ENCODE data around the gene UCP1. TPM values are rescaled to one million over a fixed set of nuclear protein-coding genes. Genes with fewer than 3 reads are reported as not detected.

The UCP1 gene
- total RNA-seq = under 1 TPM in 1 of 2 donors, not detected in 1; 0.28 TPM

DNA sequence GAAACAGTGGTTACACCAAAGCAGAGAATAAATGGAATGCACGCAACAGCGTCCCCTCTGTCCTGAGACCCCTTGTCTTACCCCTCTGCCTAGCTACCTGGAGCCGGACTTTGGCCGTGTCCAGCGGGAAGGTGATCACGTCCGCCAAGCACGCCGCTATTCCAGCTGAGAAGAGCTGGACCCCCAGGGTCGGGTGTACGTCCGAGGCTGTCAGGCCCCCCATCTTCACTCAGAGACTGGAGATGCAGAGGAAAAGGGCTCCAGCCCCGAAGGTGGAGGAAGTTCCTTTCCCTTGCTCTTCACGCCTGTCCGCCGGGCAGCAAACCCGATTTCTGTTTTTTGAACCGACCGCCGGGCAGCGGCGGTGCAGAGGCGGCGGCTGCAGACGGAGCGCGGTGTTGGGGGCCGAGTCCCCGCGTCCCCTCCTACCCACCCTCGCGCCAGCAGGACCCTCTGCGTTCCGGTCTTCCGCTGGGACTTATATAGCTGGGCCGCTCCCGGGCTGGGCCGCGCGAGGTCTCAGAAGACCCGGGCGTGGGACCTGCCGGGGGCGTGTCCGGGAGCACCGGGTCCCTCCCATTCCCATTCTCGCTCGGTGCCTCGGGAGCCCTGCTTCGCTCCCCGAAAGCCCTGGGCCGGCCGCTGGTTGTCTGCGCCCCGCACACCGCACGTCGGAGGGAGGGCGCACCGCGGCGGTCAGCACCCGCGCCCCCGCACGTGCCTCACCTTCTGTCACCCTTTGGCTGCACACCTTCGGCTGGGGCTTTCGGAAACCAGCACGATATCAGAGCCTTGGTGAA is at the start of gene UCP1:
Gene UCP1, minus strand, starts transcription at position 455 of the 800 bp plus-strand sequence. Its CDS starts 232 bp downstream, at position 223.
- H3K27ac ChIP-seq = no peak within 1 kb of the TSS
- peaks cover 0 to 19% of the 10 kb centered on the region in 2 donors for H3K4me1 ChIP-seq
- peaks cover 4 to 11% of the 10 kb centered on the region in 2 donors for H3K9me3 ChIP-seq
- peak within 1 kb of the TSS; percentile 46 to 59 for H3K4me3 ChIP-seq
- H3K27me3 ChIP-seq = peaks cover 0 to 8% of the 10 kb centered on the region in 2 donors
- DNase-seq (ENCODE audit: low spot score) = no peak
- H3K36me3 ChIP-seq = no peaks in the 10 kb centered on the region
- TF ChIP-seq, protein P1, sequence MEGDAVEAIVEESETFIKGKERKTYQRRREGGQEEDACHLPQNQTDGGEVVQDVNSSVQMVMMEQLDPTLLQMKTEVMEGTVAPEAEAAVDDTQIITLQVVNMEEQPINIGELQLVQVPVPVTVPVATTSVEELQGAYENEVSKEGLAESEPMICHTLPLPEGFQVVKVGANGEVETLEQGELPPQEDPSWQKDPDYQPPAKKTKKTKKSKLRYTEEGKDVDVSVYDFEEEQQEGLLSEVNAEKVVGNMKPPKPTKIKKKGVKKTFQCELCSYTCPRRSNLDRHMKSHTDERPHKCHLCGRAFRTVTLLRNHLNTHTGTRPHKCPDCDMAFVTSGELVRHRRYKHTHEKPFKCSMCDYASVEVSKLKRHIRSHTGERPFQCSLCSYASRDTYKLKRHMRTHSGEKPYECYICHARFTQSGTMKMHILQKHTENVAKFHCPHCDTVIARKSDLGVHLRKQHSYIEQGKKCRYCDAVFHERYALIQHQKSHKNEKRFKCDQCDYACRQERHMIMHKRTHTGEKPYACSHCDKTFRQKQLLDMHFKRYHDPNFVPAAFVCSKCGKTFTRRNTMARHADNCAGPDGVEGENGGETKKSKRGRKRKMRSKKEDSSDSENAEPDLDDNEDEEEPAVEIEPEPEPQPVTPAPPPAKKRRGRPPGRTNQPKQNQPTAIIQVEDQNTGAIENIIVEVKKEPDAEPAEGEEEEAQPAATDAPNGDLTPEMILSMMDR (IDR thresholded peaks at IDR 0.05) = no peak

DNA sequence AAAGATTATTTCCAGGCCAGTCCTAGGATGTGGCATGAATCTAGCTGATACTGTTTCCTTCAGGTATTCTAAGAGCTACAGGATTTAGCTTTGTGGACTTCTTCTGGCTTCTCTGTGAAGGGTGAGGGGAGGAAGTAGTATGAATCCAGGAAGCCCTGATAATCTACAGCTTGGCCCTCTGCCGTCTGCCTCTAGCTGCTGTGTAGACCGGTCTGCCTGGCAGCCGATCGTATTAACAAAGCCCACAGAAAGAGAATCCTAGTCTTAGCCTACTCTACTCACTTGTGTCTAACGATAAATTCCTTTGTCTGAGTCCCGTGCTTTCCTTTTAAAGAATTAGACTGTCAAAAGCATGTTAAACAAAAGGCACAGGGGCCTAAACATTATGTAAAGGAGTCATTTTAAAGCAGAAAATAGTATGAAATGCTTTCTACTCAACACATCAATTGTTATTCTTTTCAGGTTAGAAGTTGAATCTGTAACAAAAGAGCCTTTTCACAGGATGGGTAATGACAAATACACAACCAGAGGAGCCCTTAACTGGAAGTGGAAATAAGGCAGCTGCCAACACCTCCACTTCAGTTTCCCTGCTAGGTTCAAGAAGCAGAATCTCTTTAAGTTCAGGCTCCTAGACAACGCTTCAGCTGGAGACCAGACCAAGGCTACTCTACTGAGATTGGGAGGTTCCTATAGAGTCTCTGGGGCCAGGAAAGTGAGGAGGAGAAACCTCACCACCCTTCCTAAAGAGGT is 48.9 kb upstream of the UCP1 start:
- TF ChIP-seq, protein P1 (IDR thresholded peaks at IDR 0.05) = no peak

DNA sequence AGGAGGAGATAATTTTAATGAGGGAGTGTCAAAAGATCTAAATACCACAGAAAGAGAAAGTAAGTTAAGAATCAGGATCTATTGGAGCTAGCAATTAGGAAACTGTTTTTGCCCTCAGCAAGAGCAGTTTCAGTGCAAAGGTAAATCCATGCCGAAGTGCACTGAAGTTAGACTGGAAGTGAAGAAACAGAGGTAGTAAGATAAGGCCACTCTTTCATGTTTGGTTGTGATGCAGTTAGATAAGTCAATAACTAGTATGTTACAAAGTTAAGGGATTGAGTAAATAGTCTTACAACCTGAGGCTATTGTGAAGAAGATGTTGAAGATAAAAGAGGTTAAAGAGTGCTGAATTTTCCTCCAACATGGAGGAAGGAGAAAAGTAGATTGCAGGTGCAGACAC is 46.7 kb upstream of the UCP1 start:
- H3K9me3 ChIP-seq = no peaks in the 10 kb centered on the region
- no peaks in the 10 kb centered on the region for H3K4me1 ChIP-seq
- DNase-seq (ENCODE audit: low spot score) = no peak
- no peaks in the 10 kb centered on the region for H3K36me3 ChIP-seq
- TF ChIP-seq, protein P1 (IDR thresholded peaks at IDR 0.05) = no peak
- no peak overlapping the region for H3K27ac ChIP-seq
- no peaks in the 10 kb centered on the region for H3K27me3 ChIP-seq
- no peak overlapping the region for H3K4me3 ChIP-seq

More for the DNA sequence above, 48.9 kb upstream of the UCP1 start:
- H3K4me1 ChIP-seq = no peaks in the 10 kb centered on the region
- no peaks in the 10 kb centered on the region for H3K27me3 ChIP-seq
- H3K27ac ChIP-seq = no peak overlapping the region
- no peaks in the 10 kb centered on the region for H3K9me3 ChIP-seq
- peaks cover 8% of the 10 kb centered on the region for H3K36me3 ChIP-seq
- DNase-seq (ENCODE audit: low spot score) = no peak
- no peak overlapping the region for H3K4me3 ChIP-seq

GRCh38 chr4:140612357-140612756 is 43.6 kb upstream of the UCP1 start:
- Histone ChIP-seq H3K27ac (no peak overlapping the region), H3K4me1 (no peaks in the 10 kb centered on the region), H3K36me3 (no peaks in the 10 kb centered on the region), H3K27me3 (no peaks in the 10 kb centered on the region), H3K9me3 (no peaks in the 10 kb centered on the region), H3K4me3 (no peak overlapping the region)
- TF ChIP-seq, protein P1 (IDR thresholded peaks at IDR 0.05) = no peak
- DNase-seq (ENCODE audit: low spot score) = no peak

- Histone ChIP-seq H3K27me3 (no peaks in the 10 kb centered on the region), H3K9me3 (no peaks in the 10 kb centered on the region), H3K27ac (no peak overlapping the region), H3K36me3 (no peaks in the 10 kb centered on the region), H3K4me3 (no peak overlapping the region), H3K4me1 (no peaks in the 10 kb centered on the region)
- no peak for DNase-seq (ENCODE audit: low spot score)
- TF ChIP-seq, protein P1 (IDR thresholded peaks at IDR 0.05) = no peak
These were observed 43.1 kb upstream of the UCP1 start for GRCh38 chr4:140611854-140612253.

Measured in right atrium auricular region (tissue), 2 donors.